GM12878 (cell line): ENCODE results near the gene NMD3. TPM values are rescaled to one million over a fixed set of nuclear protein-coding genes. Genes with fewer than 3 reads are reported as not detected.
"Not testable (repeated sequence)": the region's sequence is repeated elsewhere in the genome, so short reads cannot be mapped to it uniquely, and the experiment has no call there.

Experiments used
- ATAC-seq: fragments of 200-7000 bp; cut with Tn5 transposase; 3 replicates; pipeline ENCODE4 v1.9.1; 2020; ENCODE audit warnings: mild to moderate bottlenecking, moderate library complexity
- BruUV-seq: library from RNA; stranded (reverse); fragments of 400-500 nt; replicated peaks from 2 replicates; lab custom pipeline; 2021; lab: Mats Ljungman, UMichigan
- CTCF ChIA-PET: fragments of 300-600 bp; sonication (Branson Sonifier 250); formaldehyde crosslinking; extraction: SDS; loops from one replicate; lab custom pipeline; 2021; ENCODE audit warnings: inconsistent platforms; lab: Yijun Ruan, JAX
- POLR2A ChIA-PET: fragments of 350-600 bp; formaldehyde crosslinking; extraction: SDS; loops from one replicate; lab custom pipeline; 2021; ENCODE audit warnings: inconsistent platforms; lab: Charles Lee
- RAD21 ChIA-PET: fragments of 300-600 bp; sonication (Branson Sonifier 250); formaldehyde crosslinking; loops from one replicate; lab custom pipeline; 2023; ENCODE audit warnings: antibody characterized with exemption; ENCODE audit not compliant: unreplicated experiment; lab: Charles Lee
- SMC1A ChIA-PET: fragments of 300-600 bp; sonication (Branson Sonifier 250); formaldehyde crosslinking; loops from one replicate; lab custom pipeline; 2023; ENCODE audit not compliant: unreplicated experiment, uncharacterized antibody; lab: Charles Lee
- DNase-seq: peaks from one replicate; pipeline ENCODE4 v3.0.0-alpha.2; 2011; ENCODE audit warnings: low read depth, low spot score
- FAIRE-seq: peaks from 3 replicates; lab custom pipeline; 2011; peaks lifted over from hg19 to GRCh38; lab: Jason Lieb, UNC
- H2AFZ ChIP-seq: 2 replicates; pipeline ENCODE4 v1.6.0; 2011; ENCODE audit warnings: low read depth, low read length, control low read depth; ENCODE audit not compliant: control insufficient read depth
- H3K27ac ChIP-seq: 2 replicates; pipeline ENCODE4 v1.5.1; 2011; ENCODE audit warnings: control low read depth; ENCODE audit not compliant: control insufficient read depth, insufficient read depth
- H3K27me3 ChIP-seq, 2 experiments: replicated peaks in 1 of 2; 2 replicates each; pipeline versions ENCODE4 v1.6.0 to v1.6.1; 2011; ENCODE audit warnings: low read length in 1 of 2; ENCODE audit not compliant: control insufficient read depth in 2 of 2, insufficient read depth in 2 of 2
- H3K36me3 ChIP-seq, 2 experiments: 2 replicates each; pipeline ENCODE4 v1.5.1; 2011; ENCODE audit warnings: low read length in 1 of 2; ENCODE audit not compliant: control insufficient read depth in 2 of 2, insufficient read depth in 2 of 2
- H3K4me1 ChIP-seq: 2 replicates; pipeline ENCODE4 v1.6.1; 2011; ENCODE audit warnings: mild to moderate bottlenecking, low read length, moderate library complexity, mixed read lengths; ENCODE audit not compliant: control insufficient read depth, insufficient read depth
- H3K4me2 ChIP-seq: 2 replicates; pipeline ENCODE4 v1.6.0; 2011; ENCODE audit warnings: control low read depth; ENCODE audit not compliant: control insufficient read depth, insufficient read depth
- H3K4me3 ChIP-seq: fragments of 200-600 bp; sonication (generic); 2 replicates; pipeline ENCODE4 v1.5.1; 2016
- H3K79me2 ChIP-seq: 2 replicates; pipeline ENCODE4 v1.6.0; 2011; ENCODE audit warnings: low read length; ENCODE audit not compliant: control insufficient read depth, insufficient read depth
- H3K9ac ChIP-seq: 2 replicates; pipeline ENCODE4 v1.8.0; 2011; ENCODE audit warnings: low read length, control low read depth, mixed read lengths; ENCODE audit not compliant: control insufficient read depth, insufficient read depth
- H3K9me3 ChIP-seq: replicated peaks from 3 replicates; pipeline ENCODE4 v1.5.1; 2011; ENCODE audit warnings: mild to moderate bottlenecking, low read length; ENCODE audit not compliant: control insufficient read depth, insufficient read depth
- H4K20me1 ChIP-seq: 2 replicates; pipeline ENCODE4 v1.6.0; 2011; ENCODE audit not compliant: control insufficient read depth, insufficient read depth
- WGBS: methylation state at CpG from one replicate; pipeline ENCODE4 v1.1.6; 2016; ENCODE audit warnings: low lambda C conversion rate; ENCODE audit not compliant: insufficient replicate concordance, insufficient coverage; ENCODE audit errors: missing lambda C conversion rate; 5-methylcytosine and 5-hydroxymethylcytosine counted together
- in situ Hi-C: fragments of 300-500 bp; cut with MboI; formaldehyde crosslinking; loops from 9 replicates; pipeline ENCODE4 v1.14.3; 2018; ENCODE audit warnings: mixed read lengths
- intact Hi-C: fragments of 100-400 bp; cut with micrococcal nuclease; formaldehyde crosslinking; loops from one replicate; pipeline ENCODE4 v1.14.2; 2022; ENCODE audit not compliant: unreplicated experiment
- polyA plus RNA-seq, 11 experiments: library from polyadenylated mRNA; depleted of rRNA in 4 of 11; unstranded in 6 of 11; stranded (reverse) in 5 of 11; fragments of >200 nt; fragmentation: Nextera tagmentation in 4 of 11; fragmentation: Illumina TruSeq in 1 of 11; extraction: Ambion mirVana in 4 of 11; extraction: Trizol in 1 of 11; gene quantifications; 1 replicate in 1 of 11; 2 replicates in 10 of 11; pipeline versions ENCODE4 v1.2.1 to v1.2.3, GENCODE V29; 2011 to 2016; ENCODE audit warnings: inconsistent platforms in 2 of 11, missing spikeins in 2 of 11, low read depth in 1 of 11
- total RNA-seq, 4 experiments: library from RNA; depleted of rRNA in 3 of 4; stranded (reverse); fragments of >200 nt in 3 of 4; fragmentation: Illumina TruSeq in 1 of 4; extraction: Trizol in 1 of 4; gene quantifications; 2 replicates each; pipeline versions ENCODE4 v1.2.1 to v1.2.3, GENCODE V29; 2013 to 2021
- TF ChIP-seq, protein P1 (sequence below): fragments of 450-650 bp; IDR thresholded peaks from 2 replicates; pipeline ENCODE4 v1.6.1; 2016; ENCODE audit warnings: mild to moderate bottlenecking

NMD3 gene
- total and polyA plus RNA-seq, 10 of the 15 experiments (the other 5 are each of a cell fraction or from before 2014, with no cell fraction given), result 34.2 to 66.8 (median 55.7) TPM

DNA sequence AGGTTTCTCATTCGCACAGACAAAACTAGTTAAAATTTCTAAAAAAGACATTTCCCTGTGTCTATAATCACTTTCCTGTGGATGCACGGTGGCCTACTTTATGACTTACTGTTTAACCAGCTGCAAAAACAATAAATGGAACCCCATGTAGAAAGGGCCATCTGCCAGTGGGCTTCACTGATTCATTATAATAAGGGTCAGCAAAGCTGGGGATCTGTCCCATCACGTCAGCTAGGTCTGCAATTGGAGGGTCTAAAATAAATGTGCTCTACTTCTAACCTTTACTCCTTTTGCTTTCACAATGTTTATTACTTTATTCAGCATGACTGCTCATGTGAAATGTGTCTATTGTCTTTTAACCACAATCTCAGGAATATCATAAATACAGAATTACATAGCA lies 43.1 kb upstream of the NMD3 start:
- in situ Hi-C loops (no loop called here), intact Hi-C loops (no loop called here)
- Histone ChIP-seq H3K4me1 (no peaks in the 10 kb centered on the region), H3K79me2 (no peaks in the 10 kb centered on the region), H3K4me3 (no peak overlapping the region), H3K27ac (no peak overlapping the region), H3K36me3 (no peaks in the 10 kb centered on the region), H3K27me3 (no peaks in the 10 kb centered on the region), H2AFZ (no peak overlapping the region), H3K9me3 (no peaks in the 10 kb centered on the region), H4K20me1 (no peaks in the 10 kb centered on the region), H3K9ac (no peak overlapping the region), H3K4me2 (no peak overlapping the region)
- WGBS, result 51% methylated on average over 3 of the region's 3 CpGs
- no TSS peak for BruUV-seq
- ATAC-seq (no peak), DNase-seq (no peak), FAIRE-seq (no peak)
- ChIA-PET POLR2A (no interaction called here), SMC1A (interaction anchor here (1.4 to 1.6 kb wide), 2 partner anchors 45 to 259 kb away, joined by 3 to 5 read pairs; no protein-coding TSS in a partner anchor), CTCF (interaction anchor here (0.7 kb wide), 1 partner anchor 81 kb away, joined by 3 read pairs; no protein-coding TSS in a partner anchor), RAD21 (interaction anchor here (1.2 kb wide), 1 partner anchor 34 kb away, joined by 3 read pairs; no protein-coding TSS in a partner anchor)
- TF ChIP-seq, protein P1, sequence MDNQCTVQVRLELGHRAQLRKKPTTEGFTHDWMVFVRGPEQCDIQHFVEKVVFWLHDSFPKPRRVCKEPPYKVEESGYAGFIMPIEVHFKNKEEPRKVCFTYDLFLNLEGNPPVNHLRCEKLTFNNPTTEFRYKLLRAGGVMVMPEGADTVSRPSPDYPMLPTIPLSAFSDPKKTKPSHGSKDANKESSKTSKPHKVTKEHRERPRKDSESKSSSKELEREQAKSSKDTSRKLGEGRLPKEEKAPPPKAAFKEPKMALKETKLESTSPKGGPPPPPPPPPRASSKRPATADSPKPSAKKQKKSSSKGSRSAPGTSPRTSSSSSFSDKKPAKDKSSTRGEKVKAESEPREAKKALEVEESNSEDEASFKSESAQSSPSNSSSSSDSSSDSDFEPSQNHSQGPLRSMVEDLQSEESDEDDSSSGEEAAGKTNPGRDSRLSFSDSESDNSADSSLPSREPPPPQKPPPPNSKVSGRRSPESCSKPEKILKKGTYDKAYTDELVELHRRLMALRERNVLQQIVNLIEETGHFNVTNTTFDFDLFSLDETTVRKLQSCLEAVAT, result no peak

GRCh38 chr3:161181371-161181770 lies 39.7 kb upstream of the NMD3 start:
- H3K27ac ChIP-seq, H3K27me3 ChIP-seq, H4K20me1 ChIP-seq, H3K9me3 ChIP-seq, H3K4me3 ChIP-seq, intact Hi-C loops, CTCF ChIA-PET, FAIRE-seq, H3K79me2 ChIP-seq, in situ Hi-C loops, H3K4me1 ChIP-seq, RAD21 ChIA-PET, ATAC-seq, POLR2A ChIA-PET, H2AFZ ChIP-seq, H3K36me3 ChIP-seq, H3K4me2 ChIP-seq, BruUV-seq, DNase-seq, H3K9ac ChIP-seq: not testable (repeated sequence)
- SMC1A ChIA-PET, result interaction anchor here (1.1 kb wide), 1 partner anchor 11 kb away, joined by 3 read pairs; no protein-coding TSS in a partner anchor
- WGBS, result 20% methylated on average over 1 of the region's 1 CpG
